HCT116 (cell line): Measurements from ENCODE around the gene MEAK7. TPM values are rescaled to one million over a fixed set of nuclear protein-coding genes. Genes with fewer than 3 reads are reported as not detected.

Source experiments
- ATAC-seq: fragments of 200-7000 bp; cut with Tn5 transposase; 2 replicates; pipeline ENCODE4 v1.9.1; 2020; ENCODE audit warnings: mild to moderate bottlenecking, moderate library complexity
- BruUV-seq: library from RNA; stranded (reverse); fragments of 400-500 nt; replicated peaks from 2 replicates; lab custom pipeline; 2021; lab: Mats Ljungman, UMichigan
- CTCF ChIA-PET: fragments of 300-600 bp; sonication (Branson Sonifier 250); formaldehyde crosslinking; loops from one replicate; lab custom pipeline; 2021; ENCODE audit warnings: antibody characterized with exemption; lab: Charles Lee
- POLR2A ChIA-PET: fragments of 300-600, 350-600 bp; sonication (Branson Sonifier 250); formaldehyde crosslinking; loops from one replicate; lab custom pipeline; 2021; ENCODE audit warnings: antibody characterized with exemption; lab: Charles Lee
- RAD21 ChIA-PET, 2 experiments: fragments of 300-600 bp; sonication (Branson Sonifier 250); formaldehyde crosslinking; loops; one replicate each; lab custom pipeline; 2023; ENCODE audit warnings: low total read pairs in 2 of 2; ENCODE audit not compliant: uncharacterized antibody in 2 of 2, unreplicated experiment in 2 of 2, low non-redundant PET in 1 of 2; lab: Charles Lee
- DNase-seq: peaks from one replicate; pipeline ENCODE4 v3.0.0-alpha.2; 2010; ENCODE audit warnings: low read depth, low spot score
- H2AFZ ChIP-seq: fragments of 200-600 bp; shearing (Covaris generic), sonication (generic); 2 replicates; pipeline ENCODE4 v1.6.1; 2017; ENCODE audit warnings: low read depth, mixed run types, mixed read lengths, antibody characterized with exemption, low read length; ENCODE audit not compliant: poor library complexity, severe bottlenecking
- H3K27ac ChIP-seq: 2 replicates; pipeline ENCODE4 v1.5.1; 2012; ENCODE audit warnings: low read depth, low read length
- H3K27me3 ChIP-seq: fragments of 200-600 bp; sonication (generic); 2 replicates; pipeline ENCODE4 v1.6.1; 2016; ENCODE audit warnings: mixed run types, low read length, mixed read lengths; ENCODE audit not compliant: insufficient read depth
- H3K36me3 ChIP-seq, 2 experiments: fragments of 200-500 bp in 1 of 2; fragments of 200-600 bp in 1 of 2; sonication (Bioruptor generic) in 1 of 2; sonication (generic) in 1 of 2; 2 replicates each; pipeline versions ENCODE4 v1.5.1 to v1.6.1; 2014 to 2016; ENCODE audit warnings: low read length in 2 of 2, inconsistent platforms in 1 of 2, mixed read lengths in 1 of 2, mixed run types in 1 of 2; ENCODE audit not compliant: insufficient read depth in 2 of 2, control insufficient read depth in 1 of 2
- H3K4me1 ChIP-seq, 2 experiments: fragments of 200-600 bp in 1 of 2; sonication (generic) in 1 of 2; 2 replicates each; pipeline versions ENCODE4 v1.5.1 to v1.6.1; 2012 to 2017; ENCODE audit warnings: low read length in 2 of 2, inconsistent platforms in 1 of 2, mild to moderate bottlenecking in 1 of 2, mixed read lengths in 1 of 2, mixed run types in 1 of 2, moderate library complexity in 1 of 2; ENCODE audit not compliant: insufficient read depth in 2 of 2, control insufficient read depth in 1 of 2
- H3K4me2 ChIP-seq: fragments of 200-600 bp; sonication (generic); 2 replicates; pipeline ENCODE4 v1.6.1; 2017; ENCODE audit warnings: mixed run types, low read length, mixed read lengths
- H3K4me3 ChIP-seq, 2 experiments: fragments of 200-600 bp in 1 of 2; sonication (generic) in 1 of 2; replicated peaks in 1 of 2; 2 replicates each; pipeline ENCODE4 v1.5.1; 2011 to 2016; ENCODE audit warnings: low read length in 2 of 2, control low read depth in 1 of 2, low read depth in 1 of 2, mild to moderate bottlenecking in 1 of 2, mixed read lengths in 1 of 2, mixed run types in 1 of 2
- H3K79me2 ChIP-seq: fragments of 200-600 bp; sonication (generic); 2 replicates; pipeline ENCODE4 v1.6.1; 2017; ENCODE audit warnings: mild to moderate bottlenecking, mixed run types, low read length, moderate library complexity, mixed read lengths; ENCODE audit not compliant: insufficient read depth
- H3K9ac ChIP-seq: fragments of 200-600 bp; sonication (generic); 2 replicates; pipeline ENCODE4 v1.6.1; 2016; ENCODE audit warnings: low read length, mixed read lengths
- H3K9me2 ChIP-seq: fragments of 200-600 bp; sonication (generic), shearing (Covaris generic); 2 replicates; pipeline ENCODE4 v1.6.1; 2017; ENCODE audit warnings: mixed run types, mild to moderate bottlenecking, moderate library complexity; ENCODE audit not compliant: insufficient read depth
- H3K9me3 ChIP-seq, 2 experiments: fragments of 200-500 bp in 1 of 2; fragments of 200-600 bp in 1 of 2; sonication (Bioruptor generic) in 1 of 2; sonication (generic) in 1 of 2; 2 replicates each; pipeline ENCODE4 v1.6.1; 2014 to 2017; ENCODE audit warnings: low read length in 2 of 2, mixed read lengths in 2 of 2, inconsistent platforms in 1 of 2, low read depth in 1 of 2, mild to moderate bottlenecking in 1 of 2, mixed run types in 1 of 2, moderate library complexity in 1 of 2; ENCODE audit not compliant: control insufficient read depth in 1 of 2, insufficient read depth in 1 of 2
- H4K20me1 ChIP-seq: fragments of 200-600 bp; sonication (generic), shearing (Covaris generic); 2 replicates; pipeline ENCODE4 v1.6.1; 2017; ENCODE audit warnings: mixed run types, mild to moderate bottlenecking, moderate library complexity; ENCODE audit not compliant: insufficient read depth
- ATF3 ChIP-seq: IDR thresholded peaks from 2 replicates; pipeline ENCODE4 v1.6.1; 2012
- CBX3 ChIP-seq: IDR thresholded peaks from 2 replicates; pipeline ENCODE4 v1.6.1; 2012; ENCODE audit warnings: low read depth
- CEBPB ChIP-seq: IDR thresholded peaks from 2 replicates; pipeline ENCODE4 v1.6.1; 2012; ENCODE audit warnings: low read depth
- EZH2 ChIP-seq: fragments of 200-600 bp; sonication (generic); IDR thresholded peaks from 2 replicates; pipeline ENCODE4 v1.6.1; 2017; ENCODE audit warnings: antibody characterized with exemption, mixed run types
- EZH2phosphoT487 ChIP-seq: fragments of 200-600 bp; IDR thresholded peaks from 2 replicates; pipeline ENCODE4 v1.6.1; 2018; ENCODE audit warnings: antibody characterized with exemption, borderline replicate concordance
- FOSL1 ChIP-seq: IDR thresholded peaks from 2 replicates; pipeline ENCODE4 v1.6.1; 2012; ENCODE audit warnings: low read depth
- MAX ChIP-seq: IDR thresholded peaks from 2 replicates; pipeline ENCODE4 v1.6.1; 2012
- POLR2AphosphoS5 ChIP-seq: IDR thresholded peaks from 2 replicates; pipeline ENCODE4 v1.6.1; 2011; ENCODE audit warnings: mild to moderate bottlenecking, low read depth, low read length, moderate library complexity
- RAD21 ChIP-seq: IDR thresholded peaks from 2 replicates; pipeline ENCODE4 v1.6.1; 2012; ENCODE audit warnings: low read depth, mild to moderate bottlenecking
- SP1 ChIP-seq: IDR thresholded peaks from 2 replicates; pipeline ENCODE4 v1.6.1; 2012; ENCODE audit warnings: low read depth
- TCF7L2 ChIP-seq: IDR thresholded peaks from 2 replicates; pipeline ENCODE4 v1.7.0; 2011; ENCODE audit warnings: borderline replicate concordance, inconsistent platforms; ENCODE audit not compliant: insufficient read depth, insufficient read length; ENCODE audit errors: extremely low read depth
- intact Hi-C: fragments of 100-400 bp; cut with micrococcal nuclease; formaldehyde crosslinking; loops from 2 replicates; pipeline ENCODE4 v1.10.0; 2022
- total RNA-seq: library from RNA; stranded (reverse); gene quantifications from one replicate; pipeline ENCODE4 v1.2.1, GENCODE V29; 2021; ENCODE audit not compliant: unreplicated experiment

Gene MEAK7
- total RNA-seq, 1 experiment from 2014 or later: 32.2 TPM

GRCh38 chr16:84535851-84536250, 31.4 kb upstream of the MEAK7 start:
- no peak overlapping the region for H2AFZ ChIP-seq
- ChIA-PET POLR2A (no interaction called here), RAD21 (no interaction called here), CTCF (no interaction called here)
- no peak for ATAC-seq
- no peak overlapping the region for H3K27ac ChIP-seq
- 0 out of 2 replicates have a peak, but pooled peaks cover 4% of the 10 kb centered on the region for H3K27me3 ChIP-seq
- BruUV-seq: no TSS peak
- no peaks in the 10 kb centered on the region for H3K9me3 ChIP-seq
- H3K4me1 ChIP-seq: peaks cover 3 to 20% of the 10 kb centered on the region in 2 experiments; a peak in 1 of 4 replicates
- no peaks in the 10 kb centered on the region for H4K20me1 ChIP-seq
- no peak for DNase-seq
- no peak overlapping the region for H3K4me3 ChIP-seq
- H3K4me2 ChIP-seq: no peak overlapping the region
- no peaks in the 10 kb centered on the region for H3K79me2 ChIP-seq
- H3K9ac ChIP-seq: no peak overlapping the region
- intact Hi-C loops: no loop called here
- H3K9me2 ChIP-seq: no peaks in the 10 kb centered on the region
- no peaks in the 10 kb centered on the region for H3K36me3 ChIP-seq
- no peak for TF ChIP-seq TCF7L2
- no peak for TF ChIP-seq SP1
- no peak for TF ChIP-seq EZH2phosphoT487
- TF ChIP-seq POLR2AphosphoS5: no peak
- no peak for TF ChIP-seq ATF3
- TF ChIP-seq FOSL1: no peak
- no peak for TF ChIP-seq MAX
- TF ChIP-seq EZH2: no peak

GRCh38 chr16:84535408-84535807, 30.9 kb upstream of the MEAK7 start:
- CTCF ChIA-PET: no interaction called here
- no peaks in the 10 kb centered on the region for H3K36me3 ChIP-seq
- POLR2A ChIA-PET: no interaction called here
- BruUV-seq: no TSS peak
- RAD21 ChIA-PET: no interaction called here
- no peak overlapping the region for H3K4me3 ChIP-seq
- no peaks in the 10 kb centered on the region for H4K20me1 ChIP-seq
- H3K27me3 ChIP-seq: 0 out of 2 replicates have a peak, but pooled peaks cover 4% of the 10 kb centered on the region
- no peak overlapping the region for H3K4me2 ChIP-seq
- H3K27ac ChIP-seq: no peak overlapping the region
- ATAC-seq (no peak), DNase-seq (no peak)
- H3K9me2 ChIP-seq: no peaks in the 10 kb centered on the region
- intact Hi-C loops: no loop called here
- no peak overlapping the region for H3K9ac ChIP-seq
- no peak for TF ChIP-seq CBX3
- no peak for TF ChIP-seq CEBPB
- TF ChIP-seq RAD21: no peak
- TF ChIP-seq TCF7L2: peak; percentile 55
- H3K79me2 ChIP-seq: no peaks in the 10 kb centered on the region
- H3K4me1 ChIP-seq: peaks cover 3 to 20% of the 10 kb centered on the region in 2 experiments; a peak in 1 of 4 replicates
- no peak overlapping the region for H2AFZ ChIP-seq
- H3K9me3 ChIP-seq: no peaks in the 10 kb centered on the region
